ENCODE results near the gene SYNGAP1.

DNA sequence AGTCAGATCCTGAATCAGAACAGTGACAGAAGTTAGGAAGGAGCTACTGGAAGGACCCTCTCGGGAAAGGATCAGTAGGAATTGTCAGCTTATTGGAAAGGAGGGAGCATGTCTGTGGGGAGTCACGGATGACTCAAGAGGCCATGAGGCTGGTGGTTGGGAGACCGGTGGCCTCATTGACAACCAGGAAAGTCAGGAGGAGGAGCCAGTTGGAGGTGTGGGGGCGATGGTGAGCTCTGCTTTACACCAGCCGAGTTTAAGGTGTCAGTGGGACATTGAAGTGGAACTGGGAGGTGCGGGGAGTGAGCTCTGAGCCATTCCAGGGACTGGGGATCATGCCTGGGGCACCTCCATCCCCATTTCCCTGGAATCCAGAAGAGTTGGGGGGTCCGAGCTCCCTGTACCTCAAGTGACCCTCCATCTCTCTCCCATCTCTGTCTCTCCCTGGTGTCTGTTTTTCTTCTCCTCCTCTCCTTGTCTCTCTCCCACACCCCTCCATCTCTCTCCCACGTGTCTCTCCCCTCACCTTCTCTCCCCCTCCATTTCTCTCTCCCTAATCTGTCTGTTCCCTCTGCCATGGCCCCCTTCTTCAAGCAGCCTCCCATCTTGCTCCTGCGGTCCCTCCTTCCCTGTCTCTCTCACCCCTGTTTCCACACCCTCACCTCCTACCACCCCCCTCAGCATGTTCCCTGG lies 20.2 kb downstream of the SYNGAP1 start:
- TF ChIP-seq, protein P1, sequence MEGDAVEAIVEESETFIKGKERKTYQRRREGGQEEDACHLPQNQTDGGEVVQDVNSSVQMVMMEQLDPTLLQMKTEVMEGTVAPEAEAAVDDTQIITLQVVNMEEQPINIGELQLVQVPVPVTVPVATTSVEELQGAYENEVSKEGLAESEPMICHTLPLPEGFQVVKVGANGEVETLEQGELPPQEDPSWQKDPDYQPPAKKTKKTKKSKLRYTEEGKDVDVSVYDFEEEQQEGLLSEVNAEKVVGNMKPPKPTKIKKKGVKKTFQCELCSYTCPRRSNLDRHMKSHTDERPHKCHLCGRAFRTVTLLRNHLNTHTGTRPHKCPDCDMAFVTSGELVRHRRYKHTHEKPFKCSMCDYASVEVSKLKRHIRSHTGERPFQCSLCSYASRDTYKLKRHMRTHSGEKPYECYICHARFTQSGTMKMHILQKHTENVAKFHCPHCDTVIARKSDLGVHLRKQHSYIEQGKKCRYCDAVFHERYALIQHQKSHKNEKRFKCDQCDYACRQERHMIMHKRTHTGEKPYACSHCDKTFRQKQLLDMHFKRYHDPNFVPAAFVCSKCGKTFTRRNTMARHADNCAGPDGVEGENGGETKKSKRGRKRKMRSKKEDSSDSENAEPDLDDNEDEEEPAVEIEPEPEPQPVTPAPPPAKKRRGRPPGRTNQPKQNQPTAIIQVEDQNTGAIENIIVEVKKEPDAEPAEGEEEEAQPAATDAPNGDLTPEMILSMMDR (conservative IDR thresholded peaks at IDR 0.05) = no peak
- TF ChIP-seq ZFX (IDR thresholded peaks at IDR 0.05) = no peak

Data from C4-2B (cell line).